ENCODE data around the gene TMEM184B. TPM values are rescaled to one million over a fixed set of nuclear protein-coding genes. Genes with fewer than 3 reads are reported as not detected.

Gene TMEM184B
- total RNA-seq, 4 donors from 2014 or later = 18.7 to 88.4 (median 41.1) TPM

- peaks cover 50 to 77% (median 62%) of the 10 kb centered on the region in 4 donors for H3K4me1 ChIP-seq
- H3K36me3 ChIP-seq = no peaks in the 10 kb centered on the region
- H3K9me3 ChIP-seq = no peaks in the 10 kb centered on the region
- intact Hi-C loops (cut with DNase I; ENCODE audit: low total_unique reads) (loop anchor here (5.0 kb wide), 1 partner anchor 53 kb away; no protein-coding TSS in a partner anchor), in situ Hi-C loops (cut with MboI; ENCODE audit: low pct_ligation_motif_present in 1 of 4, low pct_unique_long_range_greater_than_20kb in 1 of 4, low sequenced_read_pairs in 3 of 4) (loop anchor here in 1 of 4 donors (25.0 kb wide), 1 partner anchor 97 kb away; no protein-coding TSS in a partner anchor)
- TF ChIP-seq POLR2AphosphoS5 (IDR thresholded peaks at IDR 0.05) = no peak
- no peak for TF ChIP-seq POLR2A (IDR thresholded peaks at IDR 0.05)
- TF ChIP-seq EP300 (IDR thresholded peaks at IDR 0.05; ENCODE audit: low read depth) = no peak
- no peak for TF ChIP-seq CTCF (IDR thresholded peaks at IDR 0.05)
- WGBS, 2 donors (ENCODE audit: low coverage in 1 of 2) = 18 to 40% methylated on average over 1 to 16 of the region's 21 CpGs
- peak; percentile 41 for DNase-seq
- peak overlapping the region; percentile 96 to 99 (median 98) for H3K27ac ChIP-seq
- H3K27me3 ChIP-seq = no peaks in the 10 kb centered on the region
- peak overlapping the region; percentile 64 to 92 (median 78) for H3K4me3 ChIP-seq
Observed at GRCh38 chr22:38314933-38315822, 42.4 kb upstream of the TMEM184B start.

DNA sequence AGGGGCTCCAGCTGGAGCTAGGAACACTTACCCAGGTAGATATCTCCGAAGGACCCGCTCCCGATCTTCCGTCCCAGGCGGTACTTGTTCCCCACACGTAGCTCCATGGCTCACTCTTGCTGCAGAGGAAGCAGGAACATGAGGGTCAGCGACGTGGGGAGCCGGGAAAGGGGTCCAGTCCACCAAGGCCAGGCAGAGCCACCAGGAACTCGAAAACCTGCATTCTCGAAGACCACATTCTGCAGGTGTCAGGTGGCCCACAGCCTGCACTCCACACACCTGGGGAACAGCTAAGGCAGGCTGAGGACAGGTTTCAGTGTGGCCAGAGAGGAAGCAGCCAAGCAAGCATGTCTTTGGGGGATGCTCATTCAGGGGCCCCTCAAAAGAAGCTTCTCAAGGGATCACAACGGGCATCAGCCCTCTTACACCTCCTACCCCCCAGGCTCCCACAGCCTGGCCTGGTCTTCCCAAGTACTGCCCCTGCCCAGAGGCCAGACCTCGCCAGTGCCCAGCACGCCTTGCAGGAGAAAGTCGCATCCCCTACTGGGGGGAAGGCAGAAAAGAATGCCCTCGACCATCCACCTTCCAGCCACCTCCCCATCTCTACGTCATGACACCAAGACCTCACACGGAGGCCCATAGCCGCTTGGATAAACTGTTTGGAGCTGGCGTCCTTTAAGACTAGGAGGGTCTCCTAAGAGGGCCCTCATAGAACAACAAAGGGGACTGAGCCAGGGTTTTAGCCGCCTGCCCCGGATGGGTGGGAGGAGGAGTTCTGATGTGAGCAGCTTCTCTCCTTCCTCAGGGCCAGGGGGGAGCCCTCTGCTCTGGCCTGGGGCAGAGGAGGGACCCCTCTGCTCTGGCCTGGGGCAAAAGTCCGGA, 41.5 kb upstream of the TMEM184B start:
- in situ Hi-C loops (cut with MboI; ENCODE audit: low pct_ligation_motif_present in 1 of 4, low pct_unique_long_range_greater_than_20kb in 1 of 4, low sequenced_read_pairs in 3 of 4) (loop anchor here in 1 of 4 donors (25.0 kb wide), 1 partner anchor 98 kb away; no protein-coding TSS in a partner anchor), intact Hi-C loops (cut with DNase I; ENCODE audit: low total_unique reads) (no loop called here)
- H3K27ac ChIP-seq = peak overlapping the region; percentile 96 to 99 (median 98)
- 61% methylated on average over 23 of the region's 23 CpGs; no CpG with 5 or more reads in 1 of the 2 donors for WGBS, 2 donors (ENCODE audit: low coverage in 1 of 2)
- no peaks in the 10 kb centered on the region for H3K36me3 ChIP-seq
- peak overlapping the region in 3 of 4 donors; percentile 64 to 92 (median 90) for H3K4me3 ChIP-seq
- H3K27me3 ChIP-seq = no peaks in the 10 kb centered on the region
- H3K9me3 ChIP-seq = no peaks in the 10 kb centered on the region
- peak; percentile 44 for DNase-seq
- no peak for TF ChIP-seq CTCF (IDR thresholded peaks at IDR 0.05)
- TF ChIP-seq POLR2AphosphoS5 (IDR thresholded peaks at IDR 0.05) = no peak
- peak; percentile 28 for TF ChIP-seq POLR2A (IDR thresholded peaks at IDR 0.05)
- TF ChIP-seq EP300 (IDR thresholded peaks at IDR 0.05; ENCODE audit: low read depth) = no peak
- H3K4me1 ChIP-seq = peaks cover 57 to 85% (median 70%) of the 10 kb centered on the region in 4 donors

DNA sequence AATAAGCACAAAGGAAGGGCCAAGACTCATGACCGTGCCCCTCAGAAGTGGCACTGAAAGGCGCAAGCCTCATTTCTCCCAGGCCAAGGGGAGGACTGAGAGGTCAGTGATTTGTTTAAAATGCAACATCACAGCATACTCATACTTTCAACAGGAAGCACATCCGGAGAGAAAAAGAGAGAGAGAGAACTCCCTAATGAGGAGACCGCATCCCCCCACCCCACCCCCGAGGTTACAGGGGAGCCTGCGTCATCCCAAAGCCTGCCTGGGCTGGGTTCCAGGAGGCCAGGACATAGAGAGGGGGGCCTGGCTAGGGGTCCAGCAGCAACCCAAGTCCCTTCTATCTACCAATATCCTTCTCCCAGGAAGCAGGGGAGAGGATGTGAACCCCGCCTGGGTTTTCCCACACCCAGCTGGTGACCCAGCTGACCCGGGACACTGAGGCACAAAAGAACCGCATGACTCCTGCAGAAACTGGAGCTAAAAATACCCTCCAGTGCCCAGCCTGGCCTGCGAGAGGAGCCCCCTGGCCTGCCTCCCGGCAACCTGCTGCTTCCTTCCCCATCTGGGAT, 40.7 kb upstream of the TMEM184B start:
- peak; percentile 75 for DNase-seq
- intact Hi-C loops (cut with DNase I; ENCODE audit: low total_unique reads) = no loop called here
- Histone ChIP-seq H3K4me3 (peak overlapping the region in 1 of 4 donors; percentile 92), H3K27ac (peak overlapping the region; percentile 96 to 99 (median 98)), H3K36me3 (no peaks in the 10 kb centered on the region), H3K4me1 (peaks cover 54 to 86% (median 71%) of the 10 kb centered on the region in 4 donors), H3K9me3 (no peaks in the 10 kb centered on the region), H3K27me3 (no peaks in the 10 kb centered on the region)
- WGBS, 2 donors (ENCODE audit: low coverage in 1 of 2) = 43% methylated on average over 11 of the region's 11 CpGs; no CpG with 5 or more reads in 1 of the 2 donors
- in situ Hi-C loops (cut with MboI; ENCODE audit: low pct_ligation_motif_present in 1 of 4, low pct_unique_long_range_greater_than_20kb in 1 of 4, low sequenced_read_pairs in 3 of 4) = loop anchor here in 1 of 4 donors (25.0 kb wide), 1 partner anchor 99 kb away; no protein-coding TSS in a partner anchor
- no peak for TF ChIP-seq CTCF (IDR thresholded peaks at IDR 0.05)
- TF ChIP-seq EP300 (IDR thresholded peaks at IDR 0.05; ENCODE audit: low read depth) = no peak
- TF ChIP-seq POLR2AphosphoS5 (IDR thresholded peaks at IDR 0.05) = peak in 2 of 3 donors; percentile 17 to 29
- no peak for TF ChIP-seq POLR2A (IDR thresholded peaks at IDR 0.05)
